GM19438 (cell line): Measurements from ENCODE around the gene STK35.

ENCODE experiments used
- ATAC-seq: cut with Tn5 transposase; IDR thresholded peaks from one replicate; pipeline ENCODE4 v1.9.1; 2021; ENCODE audit warnings: low read depth; ENCODE audit not compliant: unreplicated experiment

Gene STK35

DNA sequence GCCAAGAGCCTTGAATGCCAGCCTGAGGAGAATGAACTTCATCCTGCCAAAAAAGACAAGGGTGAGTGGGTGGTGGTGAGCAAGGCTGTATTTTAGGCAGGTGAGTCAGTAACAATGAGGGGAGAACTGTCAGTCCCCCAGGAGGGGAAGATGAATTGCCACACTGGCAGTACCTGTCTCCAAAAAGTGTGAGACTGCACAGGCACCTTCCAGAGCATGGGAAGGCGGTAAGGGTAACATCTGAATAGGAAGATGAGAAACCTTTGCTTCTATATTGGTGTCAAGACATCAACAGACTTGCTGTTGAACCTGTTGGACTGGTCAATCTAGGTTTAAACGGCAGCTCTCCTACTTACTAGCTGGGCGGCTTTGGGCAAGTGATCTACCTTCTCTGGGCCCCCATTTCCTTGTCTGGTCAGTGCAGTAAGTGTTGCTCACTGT lies 30.9 kb downstream of the STK35 start:
- ATAC-seq, result no peak

DNA sequence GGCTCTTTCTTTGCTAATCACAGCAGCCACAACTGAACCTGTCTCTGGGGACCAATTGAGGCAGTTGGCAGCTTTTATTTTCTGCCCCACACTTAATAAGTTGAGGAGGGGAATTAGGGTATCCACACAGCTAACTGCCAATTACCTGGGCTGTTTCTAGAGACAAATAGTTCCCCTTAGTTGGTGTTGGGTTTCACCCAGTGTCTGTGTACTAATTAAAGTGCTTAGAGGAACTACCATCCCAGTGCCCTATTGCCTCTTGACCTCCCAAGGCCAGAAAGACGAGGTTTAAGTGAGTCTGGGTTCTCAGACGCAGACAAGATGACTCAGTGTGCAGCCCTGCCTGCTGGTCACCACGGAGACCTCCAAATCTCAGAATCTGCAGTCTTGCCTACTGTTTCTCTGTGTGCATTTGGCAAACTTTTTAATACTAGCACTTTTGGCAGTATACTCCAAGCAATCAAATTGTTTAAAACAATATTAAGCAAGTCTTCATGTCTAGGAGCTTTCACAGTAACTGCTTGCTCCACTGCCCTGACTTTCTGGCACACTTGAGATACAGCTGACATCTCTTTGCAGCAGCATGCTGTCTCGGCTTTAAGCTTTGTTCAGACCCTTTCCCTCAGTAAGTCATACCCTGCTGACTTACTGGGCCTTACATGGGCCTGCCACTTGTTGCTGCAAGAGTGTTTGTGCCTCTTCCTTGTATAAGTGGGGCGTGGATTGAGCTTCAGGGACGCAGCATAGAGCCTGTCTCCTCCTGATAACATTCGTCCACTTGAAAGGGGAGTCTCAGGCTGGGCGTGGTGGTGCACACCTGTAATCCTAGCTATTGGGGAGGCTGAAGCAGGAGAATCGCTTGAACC lies 31.9 kb downstream of the STK35 start:
- no peak for ATAC-seq

DNA sequence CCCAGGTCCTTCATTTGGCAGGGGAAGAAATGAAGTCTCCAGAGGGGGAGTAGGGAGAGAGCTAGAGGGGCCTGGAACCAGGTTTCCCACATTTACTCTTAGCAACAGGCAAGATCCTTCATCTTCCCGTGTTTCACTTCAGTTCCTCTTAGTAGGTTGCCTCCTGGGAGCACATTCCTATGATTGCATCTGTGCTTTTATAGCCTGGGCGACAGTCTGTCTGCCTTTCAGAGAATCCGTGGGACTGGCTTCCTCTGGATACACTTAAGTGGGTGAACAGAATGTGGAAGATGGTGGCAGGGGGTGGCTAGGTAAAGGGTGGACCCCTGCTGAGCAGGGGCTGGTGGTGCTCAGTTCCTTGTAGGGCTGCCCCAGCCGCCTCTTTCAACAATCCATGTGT lies 33.4 kb downstream of the STK35 start:
- ATAC-seq, result no peak

DNA sequence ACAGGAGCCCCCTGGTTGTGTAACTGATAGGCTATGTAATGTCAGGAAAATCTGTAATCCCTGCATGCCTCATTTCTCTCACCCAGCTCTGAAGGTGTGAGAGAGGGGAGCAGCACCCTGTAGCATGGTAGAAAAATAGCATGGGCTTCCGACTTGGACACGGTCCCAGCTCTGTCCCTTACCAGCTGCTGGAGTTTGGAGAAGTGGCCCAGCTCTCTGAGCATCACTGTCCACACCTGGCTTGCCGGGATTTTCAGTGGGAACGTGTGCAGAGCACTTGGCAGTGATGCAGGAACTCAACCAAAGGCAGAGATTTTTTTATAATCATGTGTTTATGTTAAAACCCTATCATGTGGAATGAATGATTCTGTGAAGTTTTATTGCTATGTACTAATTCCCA lies 34.6 kb downstream of the STK35 start:
- ATAC-seq, result no peak

DNA sequence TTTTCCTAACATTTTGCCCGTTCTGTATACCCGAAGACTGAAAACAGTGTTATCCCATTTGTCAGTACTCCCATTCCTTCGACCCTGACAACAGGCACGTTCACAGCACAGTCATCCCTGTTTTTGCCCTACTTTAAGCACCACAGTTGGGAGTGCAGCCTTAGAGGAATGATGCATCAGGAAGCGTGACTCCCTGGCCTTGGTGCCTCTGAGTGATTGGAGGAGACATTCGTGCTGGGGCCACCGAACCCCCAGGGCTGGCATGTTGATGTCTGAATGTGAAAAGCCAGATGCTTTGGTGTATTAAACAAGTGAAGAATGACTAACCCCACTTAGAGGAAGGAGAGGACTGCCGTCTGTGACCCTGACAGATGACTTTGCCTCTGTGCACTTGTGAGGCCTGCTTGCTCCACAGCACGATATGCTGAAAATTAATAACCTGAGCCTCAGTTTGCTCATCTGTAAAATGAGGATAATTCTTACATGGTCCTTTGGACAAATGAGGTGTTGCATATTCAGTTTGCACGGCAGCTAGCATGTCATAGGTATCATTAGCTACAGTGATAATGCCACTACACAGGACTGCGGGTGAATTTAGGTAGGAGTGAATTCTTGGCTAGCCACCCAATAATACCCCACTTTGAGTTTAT lies 36.0 kb downstream of the STK35 start:
- no peak for ATAC-seq

DNA sequence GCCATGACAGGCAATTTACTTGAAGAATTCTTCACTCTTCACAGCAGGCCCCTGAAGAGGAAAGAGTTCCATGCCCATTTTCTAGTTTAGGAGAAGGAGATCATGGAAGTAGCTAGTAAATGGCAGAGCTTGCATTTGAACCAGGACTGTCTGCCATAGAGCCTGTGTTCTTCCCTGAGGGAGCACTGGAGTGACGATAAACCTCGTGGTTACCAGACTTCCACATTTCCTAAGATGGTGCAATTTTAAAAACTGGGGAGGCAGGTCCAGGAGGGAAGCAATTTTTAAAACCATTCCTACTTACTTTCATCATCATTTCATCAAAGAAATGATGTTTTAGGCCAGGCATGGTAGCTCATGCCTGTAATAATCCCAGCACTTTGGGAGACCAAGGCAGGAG lies 36.8 kb downstream of the STK35 start:
- no peak for ATAC-seq

DNA sequence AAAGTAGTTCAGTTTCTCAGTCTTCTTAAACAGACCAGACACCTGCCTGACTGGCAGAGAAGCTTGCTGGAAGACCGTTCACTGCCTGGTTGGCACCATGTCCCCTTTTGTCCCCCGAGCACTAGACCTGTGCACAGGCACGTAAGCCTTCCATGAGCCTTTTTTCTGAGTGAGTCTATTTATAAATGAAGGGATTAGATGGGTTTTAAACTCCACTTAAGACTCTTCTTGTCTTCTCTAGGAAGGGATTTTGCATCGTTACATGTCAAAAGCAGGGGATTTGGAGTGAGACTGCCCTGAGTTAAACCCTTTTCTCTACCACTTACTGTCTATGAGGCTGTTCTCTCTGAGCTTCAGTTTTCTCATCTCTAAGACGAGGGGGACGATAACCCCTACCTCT lies 37.6 kb downstream of the STK35 start:
- ATAC-seq, result no peak

DNA sequence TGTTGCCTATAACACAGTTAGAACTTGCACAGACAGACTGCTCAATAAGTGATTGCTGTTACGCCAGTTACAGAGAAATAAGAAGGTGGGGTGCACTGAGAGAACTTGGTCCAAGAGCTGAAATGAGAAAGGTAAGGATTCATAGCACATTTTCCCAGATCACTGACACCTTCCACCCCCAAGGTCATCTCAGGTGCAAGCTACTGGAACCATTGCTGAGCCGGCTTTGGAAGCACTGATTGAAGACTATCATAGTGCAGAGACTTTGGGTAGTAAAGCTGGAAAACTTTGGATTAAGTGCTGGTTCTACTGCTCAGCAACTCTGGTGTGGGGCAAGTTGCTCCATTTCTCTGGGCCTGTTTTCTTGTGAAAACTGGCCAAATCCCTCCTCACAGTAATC lies 38.1 kb downstream of the STK35 start:
- no peak for ATAC-seq

DNA sequence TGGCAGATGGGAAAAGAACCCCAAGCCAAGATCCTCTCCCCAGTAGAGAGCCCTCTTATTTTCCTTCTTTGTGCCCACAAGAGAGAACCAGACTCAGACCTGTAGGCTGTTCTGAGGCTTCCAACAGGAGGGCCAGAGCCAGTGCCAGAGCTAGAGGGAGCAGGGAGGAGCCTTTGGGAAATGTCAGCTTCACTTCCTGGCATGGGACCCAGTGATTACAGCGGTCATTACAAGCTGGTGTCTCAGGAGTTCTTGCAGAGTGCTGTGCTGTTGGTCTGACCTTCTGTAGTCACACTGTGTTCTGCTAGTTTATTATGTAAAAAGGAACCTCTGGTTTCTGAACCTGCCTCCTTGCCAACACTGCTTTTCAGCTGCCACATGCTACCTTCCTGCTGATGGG lies 38.9 kb downstream of the STK35 start:
- no peak for ATAC-seq

DNA sequence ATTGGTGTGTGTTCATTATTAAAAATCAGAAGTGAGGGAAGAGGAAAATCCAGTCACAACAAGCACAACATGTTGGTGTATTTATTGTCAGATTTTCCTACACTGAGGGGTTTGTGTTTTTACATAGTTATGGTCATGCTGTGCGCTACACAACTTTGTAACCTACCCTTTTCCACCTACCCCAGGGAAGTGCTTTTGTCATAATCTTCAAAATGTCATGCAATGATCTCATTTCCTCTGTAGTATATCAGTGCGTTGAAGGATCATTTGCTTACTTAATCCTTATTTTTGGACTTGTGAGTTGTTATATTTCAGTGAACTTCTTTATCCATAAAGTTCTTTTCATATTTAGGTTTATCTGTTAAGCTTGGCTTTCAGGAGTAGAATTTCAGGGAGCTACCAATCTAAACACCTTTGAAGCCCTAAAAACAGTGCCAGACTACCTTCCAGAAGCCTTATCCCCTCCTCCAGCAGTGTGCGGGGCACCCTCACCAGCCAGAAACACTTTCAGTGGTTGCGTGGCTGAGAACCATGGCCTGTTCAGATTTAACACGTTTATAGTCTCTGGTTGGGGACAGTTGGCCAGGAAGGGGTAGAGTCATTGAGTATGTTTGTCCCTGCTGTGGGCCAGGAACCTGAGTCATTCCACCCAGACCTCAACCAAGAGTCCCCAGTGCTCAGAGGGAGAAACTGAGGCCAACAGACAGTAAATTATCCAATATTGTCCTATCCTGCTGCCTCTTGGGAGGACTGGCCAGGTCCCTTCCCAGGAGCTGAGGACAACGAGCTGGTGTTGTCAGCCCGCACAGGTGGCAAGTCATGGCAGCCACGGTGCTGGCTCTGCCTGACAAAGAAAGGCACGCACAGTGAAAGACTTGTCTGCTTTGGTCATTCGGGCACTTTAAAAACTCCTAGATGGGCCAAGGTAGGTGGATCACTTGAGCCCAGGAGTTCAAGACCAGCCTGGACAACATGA lies 40.3 kb downstream of the STK35 start:
- no peak for ATAC-seq

DNA sequence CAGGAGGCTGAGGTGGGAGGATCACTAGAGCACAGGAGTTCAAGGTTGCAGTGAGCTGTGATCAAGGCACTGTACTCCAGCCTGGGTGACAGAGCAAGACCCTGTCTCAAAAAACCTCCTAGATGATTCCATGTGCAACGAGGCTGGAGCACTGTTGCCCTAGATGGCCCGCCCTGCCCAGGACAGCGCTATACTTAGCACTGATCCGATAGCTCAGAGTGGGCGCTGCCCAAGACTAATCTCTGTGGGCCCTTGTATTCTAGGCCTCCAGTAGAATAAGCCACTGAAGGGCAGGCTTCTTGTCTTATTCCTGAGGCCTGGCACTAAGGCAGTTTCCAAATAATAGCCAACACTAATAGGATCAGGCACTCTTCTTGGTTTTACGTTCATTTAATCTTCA lies 41.0 kb downstream of the STK35 start:
- ATAC-seq, result no peak

DNA sequence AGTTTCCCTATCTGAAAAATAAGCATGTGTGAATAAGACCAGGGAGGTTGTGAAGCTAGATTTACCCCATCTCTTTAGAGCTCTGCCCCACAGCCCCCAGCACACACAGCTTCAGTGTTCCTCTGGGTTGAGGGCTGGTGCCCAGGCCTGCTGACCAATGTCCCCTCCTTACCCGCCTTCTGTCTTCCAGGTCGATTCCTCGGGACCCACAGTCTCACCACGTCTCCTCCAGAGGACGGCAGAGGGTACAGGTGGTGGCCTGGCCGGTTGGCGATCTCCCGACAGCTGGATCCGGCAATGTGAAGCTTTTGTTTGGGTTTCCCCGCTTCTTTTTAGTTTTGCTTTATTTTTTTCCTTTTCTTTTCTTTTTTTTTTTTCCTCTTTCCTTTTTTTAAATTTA lies 42.0 kb downstream of the STK35 start:
- ATAC-seq, result no peak

DNA sequence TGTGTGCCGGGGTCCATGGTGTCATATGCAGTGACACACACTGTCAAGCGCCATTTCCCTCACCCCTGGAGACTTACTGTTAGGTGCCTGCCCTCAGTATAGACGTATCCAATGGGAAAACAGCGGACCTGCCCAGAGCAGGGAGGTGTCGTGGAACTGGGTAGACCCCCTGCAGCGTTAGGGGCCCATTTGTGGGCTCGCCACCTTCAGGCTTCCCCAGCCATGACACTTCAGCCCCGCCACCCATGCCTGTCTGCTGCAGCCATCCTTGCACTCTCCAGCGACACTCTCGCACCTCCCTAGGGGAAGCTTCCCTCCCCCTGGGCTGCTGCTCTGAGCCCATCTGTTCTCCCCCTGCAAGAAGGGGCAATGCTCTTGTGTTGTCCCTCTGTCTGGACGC lies 43.2 kb downstream of the STK35 start:
- ATAC-seq, result no peak

DNA sequence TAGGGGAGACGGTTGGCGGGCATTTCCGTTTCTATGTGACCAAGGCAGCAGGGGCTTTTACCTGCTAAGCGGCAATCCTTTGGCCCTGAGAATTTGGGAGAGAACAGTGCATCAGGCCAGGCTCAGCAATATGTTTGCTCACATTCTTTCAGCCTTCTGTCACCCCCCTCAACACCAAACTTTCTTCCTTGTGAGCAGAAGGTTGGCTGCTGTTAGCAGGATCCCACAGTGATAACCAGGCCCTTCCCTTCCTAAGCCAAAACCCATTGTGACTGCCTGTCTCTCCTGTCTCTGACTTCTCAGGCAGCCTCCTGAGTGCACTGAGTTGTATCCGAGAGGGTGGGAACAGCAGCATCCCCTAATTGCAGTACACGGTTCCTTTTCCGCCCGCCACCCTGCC lies 43.7 kb downstream of the STK35 start:
- ATAC-seq, result no peak

DNA sequence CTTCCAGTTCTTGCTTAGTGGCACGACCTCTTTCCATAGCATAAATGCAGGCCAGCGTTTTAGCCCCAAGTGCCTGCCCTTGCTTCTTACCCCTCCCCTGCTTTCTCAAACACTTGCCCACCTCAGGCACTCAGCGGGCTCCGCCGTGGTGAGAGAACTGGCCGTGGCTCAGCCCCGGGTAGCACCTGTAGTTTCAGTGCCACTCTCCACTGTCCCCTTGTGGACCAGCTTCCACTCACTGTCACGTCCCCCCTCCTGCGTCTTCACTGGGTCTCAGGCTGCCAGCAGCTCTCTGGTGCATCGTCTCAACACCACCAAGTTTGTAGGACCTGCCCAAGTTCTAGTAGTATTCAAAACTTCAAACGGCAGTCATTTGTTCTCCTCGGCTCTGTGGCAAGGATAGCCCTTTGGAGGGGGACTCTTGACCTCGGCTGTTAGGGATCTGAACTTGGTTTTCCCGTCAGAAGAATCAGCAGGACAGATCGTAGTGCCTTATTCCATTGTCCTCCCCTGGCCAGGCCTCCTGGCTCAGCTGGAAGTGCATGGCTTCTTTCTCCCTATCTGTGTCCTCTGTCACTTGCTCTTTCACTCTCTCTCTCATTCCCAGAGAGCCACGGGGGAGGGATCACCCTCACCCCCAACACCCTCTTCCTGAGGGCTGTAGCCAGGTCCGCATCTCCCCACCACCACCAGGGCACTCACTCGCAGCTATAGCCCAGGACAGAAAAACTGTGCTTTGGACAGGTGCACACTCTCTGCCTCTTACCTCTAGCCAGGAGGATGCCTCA lies 44.6 kb downstream of the STK35 start:
- no peak for ATAC-seq

DNA sequence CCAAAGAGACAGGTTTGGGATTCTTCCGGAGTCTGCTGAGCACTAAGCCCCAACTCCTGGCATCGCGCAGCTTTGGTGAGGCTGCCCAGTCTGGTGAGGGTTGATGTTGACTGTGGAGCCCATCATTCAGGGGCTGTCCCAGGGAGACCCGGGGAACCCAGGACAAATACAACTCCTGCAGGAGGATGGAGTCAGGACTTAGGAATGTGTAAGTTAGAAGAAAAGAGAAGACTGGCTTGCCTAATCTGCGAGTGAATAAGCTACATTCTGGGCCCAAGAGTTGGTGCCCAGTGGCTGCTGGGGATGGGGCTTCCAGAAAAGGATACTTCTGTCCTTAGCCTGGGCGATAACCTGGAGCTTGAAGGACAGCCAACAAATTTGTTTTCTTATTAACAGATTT lies 47.9 kb downstream of the STK35 start:
- ATAC-seq, result no peak

DNA sequence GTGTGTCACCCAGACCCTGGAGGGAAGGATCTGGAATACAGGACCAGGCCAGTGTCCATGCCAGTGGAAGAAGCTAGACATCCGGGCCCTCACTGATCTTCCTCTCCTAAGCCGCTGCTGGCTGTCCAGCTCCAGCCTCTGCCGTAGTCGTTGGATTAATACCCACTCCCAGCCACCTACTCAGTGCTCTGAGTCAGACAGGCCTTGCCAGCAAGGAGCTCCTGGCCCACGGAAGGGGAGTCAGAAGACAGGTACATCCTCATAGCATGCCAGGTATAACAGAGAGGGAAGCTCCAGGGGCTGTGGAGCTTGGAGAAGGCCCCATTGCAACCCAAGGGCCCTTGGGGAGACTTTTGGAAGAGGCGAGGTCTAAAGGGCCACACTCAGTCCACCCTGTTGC lies 49.0 kb downstream of the STK35 start:
- ATAC-seq, result no peak

DNA sequence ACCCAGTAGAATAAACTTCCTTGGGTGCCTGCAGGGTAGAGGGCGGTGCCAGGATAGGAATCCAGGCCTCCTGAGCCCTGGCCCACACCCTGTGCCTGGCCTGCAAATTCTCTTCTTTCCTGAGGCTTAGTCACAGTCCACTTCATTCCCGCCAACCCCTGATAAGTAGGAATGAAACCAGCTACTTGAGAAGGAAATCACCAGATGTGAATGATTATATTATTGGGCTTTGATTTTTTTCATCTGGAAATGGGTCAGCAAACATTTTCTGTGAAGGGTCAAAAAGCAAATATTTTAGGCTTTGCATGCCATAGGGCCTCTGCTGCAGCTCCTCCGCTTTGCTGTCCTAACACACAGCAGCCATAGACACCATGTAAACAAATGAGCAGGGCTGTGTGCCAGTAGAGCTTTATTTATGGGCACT lies 50.2 kb downstream of the STK35 start:
- ATAC-seq, result no peak

DNA sequence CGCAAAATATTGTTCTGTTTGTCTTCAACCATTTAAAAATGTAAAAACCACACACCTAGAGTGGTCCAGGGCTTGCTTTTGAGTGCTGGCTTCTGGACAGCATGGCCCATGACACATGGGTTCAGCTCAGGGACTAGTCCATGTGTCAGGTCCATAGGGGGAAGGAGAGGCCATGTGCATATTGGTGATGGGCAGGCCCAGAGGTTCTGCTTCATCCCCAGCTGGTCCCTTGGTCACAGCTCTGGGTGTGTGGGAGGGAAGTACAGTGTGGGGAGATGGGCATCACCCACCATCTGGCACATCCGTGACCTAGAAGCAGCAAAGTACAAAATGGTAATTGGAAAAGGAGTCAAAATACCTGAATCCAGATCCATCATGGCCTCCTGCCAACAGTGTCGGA lies 50.7 kb downstream of the STK35 start:
- no peak for ATAC-seq

DNA sequence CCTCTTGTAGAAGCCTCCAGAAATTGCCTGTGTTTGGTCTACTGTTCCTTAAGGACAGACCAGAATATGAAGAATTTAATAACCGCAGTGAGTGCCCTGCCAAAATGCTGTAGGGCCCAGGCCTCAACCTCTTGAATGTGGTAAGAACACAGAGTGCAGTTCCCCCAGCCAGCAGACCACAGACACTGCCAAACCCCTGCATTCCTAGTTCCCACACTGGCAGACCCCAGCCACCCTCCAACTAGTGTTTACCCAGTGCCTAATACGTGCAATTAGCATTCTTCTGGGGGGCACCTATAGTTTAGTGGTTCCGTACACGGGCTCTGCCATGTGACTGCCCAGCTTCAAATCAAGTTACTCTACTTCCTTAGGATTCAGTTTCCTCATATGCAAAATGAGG lies 51.7 kb downstream of the STK35 start:
- no peak for ATAC-seq
